WTC11 (cell line): ENCODE measurements around the gene CRYBA1. TPM values are rescaled to one million over a fixed set of nuclear protein-coding genes. Genes with fewer than 3 reads are reported as not detected.
A peak's percentile ranks its signal among the peaks of the same experiment; 100 is the strongest.

Source experiments
- ATAC-seq: fragments of 200-7000 bp; cut with Tn5 transposase; 2 replicates; pipeline ENCODE4 v1.10.0; 2021; ENCODE audit warnings: mild to moderate bottlenecking, moderate library complexity
- CTCF ChIA-PET: fragments of 300-600 bp; sonication (Branson Sonifier 250); formaldehyde crosslinking; loops from one replicate; lab custom pipeline; 2021; ENCODE audit warnings: antibody characterized with exemption; lab: Charles Lee
- POLR2A ChIA-PET: fragments of 350-600 bp; sonication (Branson Sonifier 250); formaldehyde crosslinking; loops from one replicate; lab custom pipeline; 2021; ENCODE audit warnings: antibody characterized with exemption; lab: Charles Lee
- DNase-seq: peaks from one replicate; pipeline ENCODE4 v3.0.0; 2021; ENCODE audit warnings: low spot score
- H3K27ac Mint-ChIP-seq: 2 replicates; pipeline ENCODE4 v1.8.0; 2021; ENCODE audit warnings: mixed read lengths
- H3K27me3 Mint-ChIP-seq: 2 replicates; pipeline ENCODE4 v1.8.0; 2021; ENCODE audit warnings: low read depth, mild to moderate bottlenecking, moderate library complexity, mixed read lengths
- H3K36me3 Mint-ChIP-seq: 2 replicates; pipeline ENCODE4 v1.8.0; 2021; ENCODE audit warnings: mixed read lengths
- H3K4me1 Mint-ChIP-seq: 2 replicates; pipeline ENCODE4 v1.8.0; 2022; ENCODE audit warnings: mixed read lengths
- H3K4me3 Mint-ChIP-seq: 2 replicates; pipeline ENCODE4 v1.8.0; 2021; ENCODE audit warnings: mild to moderate bottlenecking, moderate library complexity, mixed read lengths
- H3K9me3 Mint-ChIP-seq: 2 replicates; pipeline ENCODE4 v1.8.0; 2021; ENCODE audit warnings: mixed read lengths
- ETV6 ChIP-seq: sonication (generic); formaldehyde crosslinking; IDR thresholded peaks from 2 replicates; pipeline ENCODE4 v1.8.1; 2022; ENCODE audit warnings: mild to moderate bottlenecking, missing genetic modification reagents
- FOXJ3 ChIP-seq: sonication (generic); formaldehyde crosslinking; IDR thresholded peaks from 2 replicates; pipeline ENCODE4 v1.9.0; 2021; ENCODE audit warnings: missing genetic modification reagents, mild to moderate bottlenecking, borderline replicate concordance
- FOXK1 ChIP-seq: sonication (generic); formaldehyde crosslinking; IDR thresholded peaks from 2 replicates; pipeline ENCODE4 v1.8.0; 2022; ENCODE audit warnings: mild to moderate bottlenecking, moderate library complexity, missing genetic modification reagents
- HMGA2 ChIP-seq: fragments of 250-450 bp; sonication (Bioruptor Pico); IDR thresholded peaks from 2 replicates; pipeline ENCODE4 v1.4.0; 2021; ENCODE audit warnings: mild to moderate bottlenecking, moderate library complexity
- MXD4 ChIP-seq: fragments of 250-450 bp; sonication (Bioruptor Pico); IDR thresholded peaks from 2 replicates; pipeline ENCODE4 v1.8.0; 2021; ENCODE audit warnings: mild to moderate bottlenecking, moderate library complexity, borderline replicate concordance
- MYBL2 ChIP-seq: sonication (generic); formaldehyde crosslinking; IDR thresholded peaks from 2 replicates; pipeline ENCODE4 v1.8.1; 2023; ENCODE audit warnings: mild to moderate bottlenecking, moderate library complexity, missing genetic modification reagents
- NFATC4 ChIP-seq: fragments of 250-450 bp; sonication (Bioruptor Pico); IDR thresholded peaks from 2 replicates; pipeline ENCODE4 v1.9.0; 2021; ENCODE audit warnings: mild to moderate bottlenecking
- NR3C1 ChIP-seq: sonication (generic); formaldehyde crosslinking; conservative IDR thresholded peaks from 2 replicates; pipeline ENCODE4 v1.8.1; 2023; ENCODE audit warnings: low read depth, mild to moderate bottlenecking, missing genetic modification reagents
- PRRX2 ChIP-seq: fragments of 250-450 bp; sonication (Bioruptor Pico); IDR thresholded peaks from 2 replicates; pipeline ENCODE4 v1.8.0; 2021; ENCODE audit warnings: mild to moderate bottlenecking
- SP1 ChIP-seq: sonication (generic); formaldehyde crosslinking; conservative IDR thresholded peaks from 2 replicates; pipeline ENCODE4 v1.8.1; 2022; ENCODE audit warnings: missing genetic modification reagents
- TEAD1 ChIP-seq: sonication (generic); formaldehyde crosslinking; IDR thresholded peaks from 2 replicates; pipeline ENCODE4 v1.8.0; 2022; ENCODE audit warnings: mild to moderate bottlenecking, missing genetic modification reagents
- TEAD4 ChIP-seq: sonication (generic); formaldehyde crosslinking; IDR thresholded peaks from 2 replicates; pipeline ENCODE4 v1.8.0; 2022; ENCODE audit warnings: mild to moderate bottlenecking, missing genetic modification reagents
- ZBTB21 ChIP-seq: sonication (generic); formaldehyde crosslinking; IDR thresholded peaks from 2 replicates; pipeline ENCODE4 v1.8.1; 2023; ENCODE audit warnings: mild to moderate bottlenecking, missing genetic modification reagents, borderline replicate concordance
- ZNF138 ChIP-seq: sonication (generic); formaldehyde crosslinking; conservative IDR thresholded peaks from 2 replicates; pipeline ENCODE4 v1.8.1; 2022; ENCODE audit warnings: mild to moderate bottlenecking, moderate library complexity, missing genetic modification reagents
- ZNF219 ChIP-seq: sonication (generic); formaldehyde crosslinking; IDR thresholded peaks from 2 replicates; pipeline ENCODE4 v1.8.0; 2023; ENCODE audit warnings: missing genetic modification reagents, mild to moderate bottlenecking, borderline replicate concordance
- ZNF423 ChIP-seq: fragments of 250-450 bp; sonication (Bioruptor Pico); IDR thresholded peaks from 2 replicates; pipeline ENCODE4 v2.1.2; 2022; ENCODE audit warnings: mild to moderate bottlenecking, moderate library complexity
- total RNA-seq: library from RNA; stranded (reverse); gene quantifications from 3 replicates; pipeline ENCODE4 v1.2.3, GENCODE V29; 2021
- TF ChIP-seq, protein P1 (sequence below): sonication (generic); formaldehyde crosslinking; IDR thresholded peaks from 2 replicates; pipeline ENCODE4 v1.8.1; 2023; ENCODE audit warnings: mild to moderate bottlenecking, missing genetic modification reagents, moderate library complexity
- TF ChIP-seq, protein P2 (sequence below): sonication (generic); formaldehyde crosslinking; IDR thresholded peaks from 2 replicates; pipeline ENCODE4 v1.8.1; 2023; ENCODE audit warnings: mild to moderate bottlenecking, missing genetic modification reagents
- TF ChIP-seq, protein P3 (sequence below): fragments of 250-450 bp; sonication (Bioruptor Pico); IDR thresholded peaks from 2 replicates; pipeline ENCODE4 v1.8.0; 2021; ENCODE audit warnings: mild to moderate bottlenecking
- TF ChIP-seq, protein P4 (sequence below): sonication (generic); formaldehyde crosslinking; IDR thresholded peaks from 2 replicates; pipeline ENCODE4 v1.8.0; 2022; ENCODE audit warnings: mild to moderate bottlenecking, missing genetic modification reagents
- TF ChIP-seq, protein P5 (sequence below): sonication (generic); formaldehyde crosslinking; IDR thresholded peaks from 2 replicates; pipeline ENCODE4 v1.8.1; 2022; ENCODE audit warnings: mild to moderate bottlenecking, moderate library complexity, missing genetic modification reagents

The CRYBA1 gene
- total RNA-seq, 1 experiment from 2014 or later = not detected

DNA sequence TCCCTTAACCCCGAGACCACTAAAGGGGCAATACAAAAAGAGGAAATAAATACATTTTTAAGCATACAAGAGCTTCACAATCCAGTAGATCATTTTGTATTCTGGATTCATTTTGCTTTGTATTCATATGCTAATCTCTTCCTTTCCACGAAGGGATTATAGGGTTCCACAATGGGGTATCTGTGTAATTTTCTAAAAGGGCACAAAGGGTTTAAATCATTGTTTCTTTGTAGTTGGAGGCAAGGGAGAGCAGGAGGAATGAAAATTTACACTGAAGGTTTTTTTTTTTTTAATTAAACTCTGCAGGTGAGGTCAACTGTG, 47.9 kb downstream of the CRYBA1 start:
- H3K9me3 Mint-ChIP-seq = no peaks in the 10 kb centered on the region
- H3K4me1 Mint-ChIP-seq = peaks cover 27% of the 10 kb centered on the region
- TF ChIP-seq, protein P1, sequence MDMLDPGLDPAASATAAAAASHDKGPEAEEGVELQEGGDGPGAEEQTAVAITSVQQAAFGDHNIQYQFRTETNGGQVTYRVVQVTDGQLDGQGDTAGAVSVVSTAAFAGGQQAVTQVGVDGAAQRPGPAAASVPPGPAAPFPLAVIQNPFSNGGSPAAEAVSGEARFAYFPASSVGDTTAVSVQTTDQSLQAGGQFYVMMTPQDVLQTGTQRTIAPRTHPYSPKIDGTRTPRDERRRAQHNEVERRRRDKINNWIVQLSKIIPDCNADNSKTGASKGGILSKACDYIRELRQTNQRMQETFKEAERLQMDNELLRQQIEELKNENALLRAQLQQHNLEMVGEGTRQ (CRISPR knock-in tag) = no peak
- TF ChIP-seq MXD4 = no peak
- no peak for TF ChIP-seq FOXJ3 (CRISPR knock-in tag)
- TF ChIP-seq SP1 = no peak
- TF ChIP-seq FOXK1 (CRISPR knock-in tag) = no peak
- TF ChIP-seq ZNF423 = no peak
- TF ChIP-seq ZNF138 = no peak
- TF ChIP-seq, protein P2, sequence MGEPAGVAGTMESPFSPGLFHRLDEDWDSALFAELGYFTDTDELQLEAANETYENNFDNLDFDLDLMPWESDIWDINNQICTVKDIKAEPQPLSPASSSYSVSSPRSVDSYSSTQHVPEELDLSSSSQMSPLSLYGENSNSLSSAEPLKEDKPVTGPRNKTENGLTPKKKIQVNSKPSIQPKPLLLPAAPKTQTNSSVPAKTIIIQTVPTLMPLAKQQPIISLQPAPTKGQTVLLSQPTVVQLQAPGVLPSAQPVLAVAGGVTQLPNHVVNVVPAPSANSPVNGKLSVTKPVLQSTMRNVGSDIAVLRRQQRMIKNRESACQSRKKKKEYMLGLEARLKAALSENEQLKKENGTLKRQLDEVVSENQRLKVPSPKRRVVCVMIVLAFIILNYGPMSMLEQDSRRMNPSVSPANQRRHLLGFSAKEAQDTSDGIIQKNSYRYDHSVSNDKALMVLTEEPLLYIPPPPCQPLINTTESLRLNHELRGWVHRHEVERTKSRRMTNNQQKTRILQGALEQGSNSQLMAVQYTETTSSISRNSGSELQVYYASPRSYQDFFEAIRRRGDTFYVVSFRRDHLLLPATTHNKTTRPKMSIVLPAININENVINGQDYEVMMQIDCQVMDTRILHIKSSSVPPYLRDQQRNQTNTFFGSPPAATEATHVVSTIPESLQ (CRISPR knock-in tag) = no peak
- POLR2A ChIA-PET = interaction anchor here (0.6 to 1.3 kb wide), 8 partner anchors 10 to 118 kb away, joined by 3 to 8 read pairs (median 4); no protein-coding TSS in a partner anchor
- H3K27ac Mint-ChIP-seq = peak overlapping the region; percentile 99
- peak overlapping the region; percentile 100 for H3K4me3 Mint-ChIP-seq
- H3K36me3 Mint-ChIP-seq = peaks cover 19% of the 10 kb centered on the region
- CTCF ChIA-PET = interaction anchor here (0.9 to 1.4 kb wide), 7 partner anchors 74 to 296 kb away, joined by 3 to 10 read pairs (median 3); no protein-coding TSS in a partner anchor
- DNase-seq (no peak), ATAC-seq (no peak)
- no peaks in the 10 kb centered on the region for H3K27me3 Mint-ChIP-seq

DNA sequence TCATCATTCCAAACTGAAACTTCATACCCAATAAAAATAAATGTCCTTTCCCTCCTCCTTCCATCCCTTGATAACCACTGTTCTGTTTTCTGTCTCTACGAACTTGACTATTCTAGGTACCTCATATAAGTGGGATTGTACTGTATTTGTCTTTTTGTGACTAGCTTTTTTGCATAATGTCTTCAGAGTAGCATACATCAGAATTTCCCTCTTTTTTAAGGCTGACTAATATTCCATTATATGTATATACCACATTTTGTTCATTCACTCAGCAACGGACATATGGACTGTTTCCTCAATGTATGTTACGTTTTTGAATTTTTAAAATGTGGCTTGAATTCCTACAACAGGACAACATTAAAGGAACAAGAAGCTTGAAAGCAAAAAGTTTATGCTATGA, 48.8 kb downstream of the CRYBA1 start:
- peak overlapping the region; percentile 30 for H3K27ac Mint-ChIP-seq
- DNase-seq (no peak), ATAC-seq (no peak)
- ChIA-PET CTCF (no interaction called here), POLR2A (no interaction called here)
- H3K36me3 Mint-ChIP-seq = peaks cover 14% of the 10 kb centered on the region
- H3K9me3 Mint-ChIP-seq = no peaks in the 10 kb centered on the region
- H3K27me3 Mint-ChIP-seq = no peaks in the 10 kb centered on the region
- peaks cover 22% of the 10 kb centered on the region for H3K4me1 Mint-ChIP-seq
- peak overlapping the region; percentile 32; the same call in 1 of the 2 replicates for H3K4me3 Mint-ChIP-seq
- TF ChIP-seq TEAD4 (CRISPR knock-in tag) = no peak
- TF ChIP-seq, protein P3, sequence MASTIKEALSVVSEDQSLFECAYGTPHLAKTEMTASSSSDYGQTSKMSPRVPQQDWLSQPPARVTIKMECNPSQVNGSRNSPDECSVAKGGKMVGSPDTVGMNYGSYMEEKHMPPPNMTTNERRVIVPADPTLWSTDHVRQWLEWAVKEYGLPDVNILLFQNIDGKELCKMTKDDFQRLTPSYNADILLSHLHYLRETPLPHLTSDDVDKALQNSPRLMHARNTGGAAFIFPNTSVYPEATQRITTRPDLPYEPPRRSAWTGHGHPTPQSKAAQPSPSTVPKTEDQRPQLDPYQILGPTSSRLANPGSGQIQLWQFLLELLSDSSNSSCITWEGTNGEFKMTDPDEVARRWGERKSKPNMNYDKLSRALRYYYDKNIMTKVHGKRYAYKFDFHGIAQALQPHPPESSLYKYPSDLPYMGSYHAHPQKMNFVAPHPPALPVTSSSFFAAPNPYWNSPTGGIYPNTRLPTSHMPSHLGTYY (CRISPR knock-in tag) = no peak
- TF ChIP-seq ZNF219 (CRISPR knock-in tag) = no peak
- TF ChIP-seq, protein P4, sequence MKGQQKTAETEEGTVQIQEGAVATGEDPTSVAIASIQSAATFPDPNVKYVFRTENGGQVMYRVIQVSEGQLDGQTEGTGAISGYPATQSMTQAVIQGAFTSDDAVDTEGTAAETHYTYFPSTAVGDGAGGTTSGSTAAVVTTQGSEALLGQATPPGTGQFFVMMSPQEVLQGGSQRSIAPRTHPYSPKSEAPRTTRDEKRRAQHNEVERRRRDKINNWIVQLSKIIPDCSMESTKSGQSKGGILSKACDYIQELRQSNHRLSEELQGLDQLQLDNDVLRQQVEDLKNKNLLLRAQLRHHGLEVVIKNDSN (CRISPR knock-in tag) = no peak
- TF ChIP-seq PRRX2 = no peak
- no peak for TF ChIP-seq ETV6 (CRISPR knock-in tag)
- no peak for TF ChIP-seq NFATC4
- TF ChIP-seq TEAD1 (CRISPR knock-in tag) = no peak
- TF ChIP-seq ZBTB21 (CRISPR knock-in tag) = no peak
- TF ChIP-seq NR3C1 (CRISPR knock-in tag) = no peak
- TF ChIP-seq, protein P5, sequence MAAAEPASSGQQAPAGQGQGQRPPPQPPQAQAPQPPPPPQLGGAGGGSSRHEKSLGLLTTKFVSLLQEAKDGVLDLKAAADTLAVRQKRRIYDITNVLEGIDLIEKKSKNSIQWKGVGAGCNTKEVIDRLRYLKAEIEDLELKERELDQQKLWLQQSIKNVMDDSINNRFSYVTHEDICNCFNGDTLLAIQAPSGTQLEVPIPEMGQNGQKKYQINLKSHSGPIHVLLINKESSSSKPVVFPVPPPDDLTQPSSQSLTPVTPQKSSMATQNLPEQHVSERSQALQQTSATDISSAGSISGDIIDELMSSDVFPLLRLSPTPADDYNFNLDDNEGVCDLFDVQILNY (CRISPR knock-in tag) = no peak
- TF ChIP-seq SP1 = no peak
- no peak for TF ChIP-seq MYBL2 (CRISPR knock-in tag)
- TF ChIP-seq HMGA2 (CRISPR knock-in tag) = no peak
